Keratinocyte (primary cell): ENCODE results near the gene GCC2. TPM values are rescaled to one million over a fixed set of nuclear protein-coding genes. Genes with fewer than 3 reads are reported as not detected.
"Not testable (repeated sequence)": the region's sequence is repeated elsewhere in the genome, so short reads cannot be mapped to it uniquely, and the experiment has no call there.

ENCODE experiments used
- DNase-seq: peaks from one replicate; pipeline ENCODE4 v3.0.0-alpha.2; 2011; ENCODE audit warnings: low read depth, missing footprints, low spot score
- FAIRE-seq: peaks from 2 replicates; lab custom pipeline; 2011; peaks lifted over from hg19 to GRCh38; lab: Jason Lieb, UNC
- H2AFZ ChIP-seq: 2 replicates; pipeline ENCODE4 v1.6.0; 2012; ENCODE audit warnings: low read length, control low read depth, inconsistent platforms; ENCODE audit not compliant: control insufficient read depth
- H3K27ac ChIP-seq: 2 replicates; pipeline ENCODE4 v1.5.1; 2011; ENCODE audit warnings: low read length; ENCODE audit not compliant: control insufficient read depth, insufficient read depth
- H3K27me3 ChIP-seq: 3 replicates; pipeline ENCODE4 v1.6.0; 2011; ENCODE audit warnings: low read length; ENCODE audit not compliant: control insufficient read depth, insufficient read depth; ENCODE audit errors: extremely low read depth
- H3K36me3 ChIP-seq, 2 experiments: 2 replicates in 1 of 2; 3 replicates in 1 of 2; pipeline ENCODE4 v1.5.1; 2011; ENCODE audit warnings: low read length in 2 of 2, mild to moderate bottlenecking in 1 of 2; ENCODE audit not compliant: control insufficient read depth in 2 of 2, insufficient read depth in 2 of 2; ENCODE audit errors: extremely low read depth in 1 of 2
- H3K4me1 ChIP-seq: 3 replicates; pipeline ENCODE4 v1.5.1; 2011; ENCODE audit warnings: low read length; ENCODE audit not compliant: control insufficient read depth, insufficient read depth; ENCODE audit errors: extremely low read depth
- H3K4me2 ChIP-seq: 3 replicates; pipeline ENCODE4 v1.6.0; 2011; ENCODE audit warnings: low read depth, low read length; ENCODE audit not compliant: control insufficient read depth, insufficient read depth; ENCODE audit errors: extremely low read depth
- H3K4me3 ChIP-seq, 3 experiments: fragments of 200-600 bp in 1 of 3; sonication (generic) in 1 of 3; 2 replicates in 2 of 3; 3 replicates in 1 of 3; pipeline ENCODE4 v1.5.1; 2011 to 2016; ENCODE audit warnings: low read length in 3 of 3, mild to moderate bottlenecking in 3 of 3, control low read depth in 2 of 3, inconsistent platforms in 1 of 3, low read depth in 1 of 3, mixed read lengths in 1 of 3, mixed run types in 1 of 3, moderate library complexity in 1 of 3; ENCODE audit not compliant: control insufficient read depth in 2 of 3, insufficient read depth in 2 of 3; ENCODE audit errors: extremely low read depth in 1 of 3
- H3K79me2 ChIP-seq: 2 replicates; pipeline ENCODE4 v1.6.0; 2012; ENCODE audit warnings: low read length; ENCODE audit not compliant: control insufficient read depth, insufficient read depth
- H3K9ac ChIP-seq: 3 replicates; pipeline ENCODE4 v1.6.0; 2011; ENCODE audit warnings: low read length; ENCODE audit not compliant: control insufficient read depth, insufficient read depth; ENCODE audit errors: extremely low read depth
- H3K9me1 ChIP-seq: 3 replicates; pipeline ENCODE4 v1.6.0; 2011; ENCODE audit warnings: low read length; ENCODE audit not compliant: control insufficient read depth, insufficient read depth; ENCODE audit errors: extremely low read depth
- H3K9me3 ChIP-seq: 2 replicates; pipeline ENCODE4 v1.5.1; 2012; ENCODE audit warnings: low read depth, low read length; ENCODE audit not compliant: control insufficient read depth
- H4K20me1 ChIP-seq: 3 replicates; pipeline ENCODE4 v1.6.0; 2011; ENCODE audit warnings: low read length; ENCODE audit not compliant: control insufficient read depth, insufficient read depth; ENCODE audit errors: extremely low read depth
- dilution Hi-C: fragments of 300-500 bp; cut with MboI; formaldehyde crosslinking; loops from one replicate; pipeline ENCODE4 v1.7.0; 2020; ENCODE audit warnings: low sequenced_read_pairs; ENCODE audit not compliant: extremely low pct_ligation_motif_present
- polyA plus RNA-seq, 5 experiments: library from polyadenylated mRNA; depleted of rRNA in 3 of 5; stranded (reverse) in 3 of 5; stranded (forward) in 1 of 5; unstranded in 1 of 5; fragments of >200 nt; gene quantifications; 1 replicate in 1 of 5; 2 replicates in 3 of 5; 3 replicates in 1 of 5; pipeline versions ENCODE4 v1.2.1 to v1.2.3, GENCODE V29; 2011 to 2012; ENCODE audit warnings: missing spikeins in 2 of 5, low read depth in 1 of 5, low replicate concordance in 1 of 5

The GCC2 gene
- polyA plus RNA-seq, 1 donor (not counting 4 experiments of a cell fraction or from before 2014, with no cell fraction given): 8.4 TPM

DNA sequence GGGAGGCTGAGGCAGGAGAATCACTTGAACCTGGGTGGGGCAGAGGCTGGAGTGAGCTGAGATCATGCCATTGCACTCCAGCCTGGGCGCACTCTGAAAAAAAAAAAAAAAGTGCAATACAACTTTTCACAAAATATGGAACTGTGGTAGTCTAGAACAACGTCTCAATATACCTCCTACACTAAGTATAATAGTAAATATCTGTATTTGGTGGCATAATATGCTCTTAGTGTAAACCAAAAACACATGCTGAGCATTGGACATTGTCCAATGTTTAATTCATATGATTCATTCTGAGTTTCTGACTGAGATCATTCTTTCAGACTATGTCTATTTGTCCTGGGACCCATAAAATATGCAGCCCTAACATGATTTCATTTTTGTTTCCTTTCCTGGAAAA, 65.5 kb downstream of the GCC2 start:
- H3K27ac ChIP-seq, H3K9ac ChIP-seq, H3K4me2 ChIP-seq, H3K79me2 ChIP-seq, H3K4me3 ChIP-seq, FAIRE-seq, H3K36me3 ChIP-seq, dilution Hi-C loops, H4K20me1 ChIP-seq, H3K27me3 ChIP-seq, H2AFZ ChIP-seq, H3K4me1 ChIP-seq, DNase-seq, H3K9me3 ChIP-seq, H3K9me1 ChIP-seq: not testable (repeated sequence)

DNA sequence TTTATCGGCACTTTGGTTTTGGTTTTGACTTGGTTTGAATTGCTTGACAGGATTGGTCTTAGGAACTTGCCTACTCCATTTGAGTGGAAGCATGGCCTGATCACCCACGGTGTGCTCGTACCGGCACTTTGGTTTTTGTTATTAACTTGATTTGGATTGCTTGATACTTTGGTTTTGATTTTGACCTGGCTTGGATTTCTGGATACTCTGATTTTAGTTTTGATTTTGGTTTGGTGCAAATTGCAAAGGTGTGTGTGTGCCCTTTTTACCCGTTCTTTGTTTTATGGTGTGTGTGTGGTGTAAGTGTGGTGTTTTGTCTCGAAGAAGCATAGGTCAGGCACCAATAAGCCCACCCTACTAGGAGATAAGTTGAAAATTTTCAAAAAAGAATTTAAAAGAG, 75.7 kb downstream of the GCC2 start:
- H2AFZ ChIP-seq, dilution Hi-C loops, H3K27ac ChIP-seq, H3K4me1 ChIP-seq, H3K27me3 ChIP-seq, H3K9me3 ChIP-seq, H3K4me3 ChIP-seq, H3K9ac ChIP-seq, H3K9me1 ChIP-seq, H3K36me3 ChIP-seq, H3K4me2 ChIP-seq, DNase-seq, H4K20me1 ChIP-seq, FAIRE-seq, H3K79me2 ChIP-seq: not testable (repeated sequence)

DNA sequence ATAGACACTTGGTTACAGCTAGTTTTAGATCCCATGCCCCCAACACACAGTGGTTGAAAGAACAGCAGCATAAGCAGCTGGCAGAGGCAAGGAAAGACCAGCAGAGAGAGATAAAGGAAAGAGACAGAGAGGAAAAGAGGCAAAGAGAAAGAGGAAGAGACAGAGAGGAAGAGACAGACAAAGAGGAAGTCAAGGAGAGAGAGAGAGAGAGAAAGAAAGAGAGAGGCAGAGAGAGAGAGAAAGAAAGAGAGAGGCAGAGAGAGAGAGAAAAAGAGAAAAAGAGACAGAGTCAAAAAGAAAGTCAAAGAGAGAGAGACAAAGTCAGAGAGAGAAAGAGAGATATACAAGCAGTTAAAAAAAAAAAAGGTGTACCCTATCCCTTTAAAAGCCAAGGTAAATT, 76.3 kb downstream of the GCC2 start:
- H3K9ac ChIP-seq, H4K20me1 ChIP-seq, dilution Hi-C loops, FAIRE-seq, H3K79me2 ChIP-seq, H3K27me3 ChIP-seq, H3K4me1 ChIP-seq, H3K9me3 ChIP-seq, H3K4me2 ChIP-seq, DNase-seq, H3K9me1 ChIP-seq, H3K4me3 ChIP-seq, H3K27ac ChIP-seq, H2AFZ ChIP-seq, H3K36me3 ChIP-seq: not testable (repeated sequence)
